Epithelial cell of esophagus (primary cell): ENCODE results near the gene GALNT15.

Experiments
- DNase-seq: peaks from one replicate; pipeline ENCODE4 v3.0.0; 2010; ENCODE audit warnings: low read depth
- H3K4me3 ChIP-seq: 2 replicates; pipeline ENCODE4 v1.5.1; 2011; ENCODE audit warnings: mild to moderate bottlenecking, low read length, control low read depth
- TF ChIP-seq, protein P1 (sequence below): IDR thresholded peaks from 2 replicates; pipeline ENCODE4 v1.5.1; 2011; ENCODE audit warnings: low read depth, mild to moderate bottlenecking, low read length, control low read depth, inconsistent platforms; ENCODE audit not compliant: insufficient read depth; ENCODE audit errors: missing control alignments

The GALNT15 gene

DNA sequence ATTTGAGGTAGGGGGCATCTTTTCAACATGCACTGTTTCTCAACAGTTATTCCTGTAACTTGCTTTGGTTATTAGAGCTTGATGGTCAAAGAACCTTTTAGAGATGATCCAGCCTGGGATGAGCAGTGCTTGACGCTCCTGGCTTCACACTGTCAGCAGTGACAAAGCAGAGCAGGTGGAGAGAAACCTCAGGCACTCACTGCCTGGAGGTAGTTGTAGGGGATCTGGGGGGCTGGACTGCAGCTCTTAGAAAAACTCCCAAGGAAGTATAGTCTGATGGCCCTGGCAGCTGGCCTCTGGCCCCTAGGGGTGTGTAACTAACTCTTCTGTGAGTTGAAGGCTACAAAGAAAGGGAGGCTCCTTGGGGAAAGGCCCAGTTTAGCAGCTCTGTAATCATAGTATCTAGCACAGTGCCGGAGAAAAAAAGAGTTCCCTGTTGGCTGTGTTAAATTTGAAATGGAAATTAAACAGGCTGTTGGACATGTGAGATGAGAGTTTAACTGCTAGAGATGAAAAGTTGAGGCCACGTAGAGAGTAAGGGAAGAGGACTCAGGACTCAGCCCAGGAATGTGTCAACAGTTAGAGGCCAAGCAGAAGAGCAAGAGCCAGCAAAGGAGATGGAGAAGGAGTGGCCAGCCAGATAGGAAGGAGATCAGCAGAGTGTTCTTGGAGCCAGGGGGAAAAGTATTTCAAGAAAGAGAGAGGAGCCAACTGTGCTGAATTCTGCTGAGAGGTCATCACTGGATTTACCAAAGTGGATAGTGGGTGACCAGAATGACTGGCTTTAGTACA lies 104.7 kb downstream of the GALNT15 start:
- no peak for DNase-seq
- TF ChIP-seq, protein P1, sequence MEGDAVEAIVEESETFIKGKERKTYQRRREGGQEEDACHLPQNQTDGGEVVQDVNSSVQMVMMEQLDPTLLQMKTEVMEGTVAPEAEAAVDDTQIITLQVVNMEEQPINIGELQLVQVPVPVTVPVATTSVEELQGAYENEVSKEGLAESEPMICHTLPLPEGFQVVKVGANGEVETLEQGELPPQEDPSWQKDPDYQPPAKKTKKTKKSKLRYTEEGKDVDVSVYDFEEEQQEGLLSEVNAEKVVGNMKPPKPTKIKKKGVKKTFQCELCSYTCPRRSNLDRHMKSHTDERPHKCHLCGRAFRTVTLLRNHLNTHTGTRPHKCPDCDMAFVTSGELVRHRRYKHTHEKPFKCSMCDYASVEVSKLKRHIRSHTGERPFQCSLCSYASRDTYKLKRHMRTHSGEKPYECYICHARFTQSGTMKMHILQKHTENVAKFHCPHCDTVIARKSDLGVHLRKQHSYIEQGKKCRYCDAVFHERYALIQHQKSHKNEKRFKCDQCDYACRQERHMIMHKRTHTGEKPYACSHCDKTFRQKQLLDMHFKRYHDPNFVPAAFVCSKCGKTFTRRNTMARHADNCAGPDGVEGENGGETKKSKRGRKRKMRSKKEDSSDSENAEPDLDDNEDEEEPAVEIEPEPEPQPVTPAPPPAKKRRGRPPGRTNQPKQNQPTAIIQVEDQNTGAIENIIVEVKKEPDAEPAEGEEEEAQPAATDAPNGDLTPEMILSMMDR: no peak
- no peak overlapping the region for H3K4me3 ChIP-seq

DNA sequence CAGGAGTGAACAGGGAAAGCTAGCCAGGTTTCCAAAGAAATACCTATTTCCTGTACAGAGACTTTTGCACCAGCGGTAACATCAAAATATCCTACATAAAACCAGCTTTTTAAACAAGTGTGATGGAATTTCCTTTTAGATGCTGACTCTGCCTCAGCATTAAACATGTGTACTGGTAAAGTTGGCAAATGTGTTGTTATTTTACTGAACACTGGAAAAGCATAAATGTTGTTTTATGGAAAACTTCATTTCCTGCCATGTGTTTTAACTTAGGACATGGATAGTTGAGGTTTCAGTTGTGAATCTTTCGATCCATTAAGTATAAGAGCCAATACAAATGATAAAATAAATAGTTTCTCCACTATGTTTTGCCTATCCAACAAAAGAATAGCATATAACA lies 106.2 kb downstream of the GALNT15 start:
- TF ChIP-seq, protein P1: no peak
- no peak overlapping the region for H3K4me3 ChIP-seq
- no peak for DNase-seq
